ENCODE results near the gene PRRC2B. TPM values are rescaled to one million over a fixed set of nuclear protein-coding genes. Genes with fewer than 3 reads are reported as not detected.

Gene PRRC2B
- total and polyA plus RNA-seq, 2 of the 8 experiments (the other 6 are each of a cell fraction or from before 2014, with no cell fraction given), result 37.3 to 249 TPM

- TF ChIP-seq, protein P1, sequence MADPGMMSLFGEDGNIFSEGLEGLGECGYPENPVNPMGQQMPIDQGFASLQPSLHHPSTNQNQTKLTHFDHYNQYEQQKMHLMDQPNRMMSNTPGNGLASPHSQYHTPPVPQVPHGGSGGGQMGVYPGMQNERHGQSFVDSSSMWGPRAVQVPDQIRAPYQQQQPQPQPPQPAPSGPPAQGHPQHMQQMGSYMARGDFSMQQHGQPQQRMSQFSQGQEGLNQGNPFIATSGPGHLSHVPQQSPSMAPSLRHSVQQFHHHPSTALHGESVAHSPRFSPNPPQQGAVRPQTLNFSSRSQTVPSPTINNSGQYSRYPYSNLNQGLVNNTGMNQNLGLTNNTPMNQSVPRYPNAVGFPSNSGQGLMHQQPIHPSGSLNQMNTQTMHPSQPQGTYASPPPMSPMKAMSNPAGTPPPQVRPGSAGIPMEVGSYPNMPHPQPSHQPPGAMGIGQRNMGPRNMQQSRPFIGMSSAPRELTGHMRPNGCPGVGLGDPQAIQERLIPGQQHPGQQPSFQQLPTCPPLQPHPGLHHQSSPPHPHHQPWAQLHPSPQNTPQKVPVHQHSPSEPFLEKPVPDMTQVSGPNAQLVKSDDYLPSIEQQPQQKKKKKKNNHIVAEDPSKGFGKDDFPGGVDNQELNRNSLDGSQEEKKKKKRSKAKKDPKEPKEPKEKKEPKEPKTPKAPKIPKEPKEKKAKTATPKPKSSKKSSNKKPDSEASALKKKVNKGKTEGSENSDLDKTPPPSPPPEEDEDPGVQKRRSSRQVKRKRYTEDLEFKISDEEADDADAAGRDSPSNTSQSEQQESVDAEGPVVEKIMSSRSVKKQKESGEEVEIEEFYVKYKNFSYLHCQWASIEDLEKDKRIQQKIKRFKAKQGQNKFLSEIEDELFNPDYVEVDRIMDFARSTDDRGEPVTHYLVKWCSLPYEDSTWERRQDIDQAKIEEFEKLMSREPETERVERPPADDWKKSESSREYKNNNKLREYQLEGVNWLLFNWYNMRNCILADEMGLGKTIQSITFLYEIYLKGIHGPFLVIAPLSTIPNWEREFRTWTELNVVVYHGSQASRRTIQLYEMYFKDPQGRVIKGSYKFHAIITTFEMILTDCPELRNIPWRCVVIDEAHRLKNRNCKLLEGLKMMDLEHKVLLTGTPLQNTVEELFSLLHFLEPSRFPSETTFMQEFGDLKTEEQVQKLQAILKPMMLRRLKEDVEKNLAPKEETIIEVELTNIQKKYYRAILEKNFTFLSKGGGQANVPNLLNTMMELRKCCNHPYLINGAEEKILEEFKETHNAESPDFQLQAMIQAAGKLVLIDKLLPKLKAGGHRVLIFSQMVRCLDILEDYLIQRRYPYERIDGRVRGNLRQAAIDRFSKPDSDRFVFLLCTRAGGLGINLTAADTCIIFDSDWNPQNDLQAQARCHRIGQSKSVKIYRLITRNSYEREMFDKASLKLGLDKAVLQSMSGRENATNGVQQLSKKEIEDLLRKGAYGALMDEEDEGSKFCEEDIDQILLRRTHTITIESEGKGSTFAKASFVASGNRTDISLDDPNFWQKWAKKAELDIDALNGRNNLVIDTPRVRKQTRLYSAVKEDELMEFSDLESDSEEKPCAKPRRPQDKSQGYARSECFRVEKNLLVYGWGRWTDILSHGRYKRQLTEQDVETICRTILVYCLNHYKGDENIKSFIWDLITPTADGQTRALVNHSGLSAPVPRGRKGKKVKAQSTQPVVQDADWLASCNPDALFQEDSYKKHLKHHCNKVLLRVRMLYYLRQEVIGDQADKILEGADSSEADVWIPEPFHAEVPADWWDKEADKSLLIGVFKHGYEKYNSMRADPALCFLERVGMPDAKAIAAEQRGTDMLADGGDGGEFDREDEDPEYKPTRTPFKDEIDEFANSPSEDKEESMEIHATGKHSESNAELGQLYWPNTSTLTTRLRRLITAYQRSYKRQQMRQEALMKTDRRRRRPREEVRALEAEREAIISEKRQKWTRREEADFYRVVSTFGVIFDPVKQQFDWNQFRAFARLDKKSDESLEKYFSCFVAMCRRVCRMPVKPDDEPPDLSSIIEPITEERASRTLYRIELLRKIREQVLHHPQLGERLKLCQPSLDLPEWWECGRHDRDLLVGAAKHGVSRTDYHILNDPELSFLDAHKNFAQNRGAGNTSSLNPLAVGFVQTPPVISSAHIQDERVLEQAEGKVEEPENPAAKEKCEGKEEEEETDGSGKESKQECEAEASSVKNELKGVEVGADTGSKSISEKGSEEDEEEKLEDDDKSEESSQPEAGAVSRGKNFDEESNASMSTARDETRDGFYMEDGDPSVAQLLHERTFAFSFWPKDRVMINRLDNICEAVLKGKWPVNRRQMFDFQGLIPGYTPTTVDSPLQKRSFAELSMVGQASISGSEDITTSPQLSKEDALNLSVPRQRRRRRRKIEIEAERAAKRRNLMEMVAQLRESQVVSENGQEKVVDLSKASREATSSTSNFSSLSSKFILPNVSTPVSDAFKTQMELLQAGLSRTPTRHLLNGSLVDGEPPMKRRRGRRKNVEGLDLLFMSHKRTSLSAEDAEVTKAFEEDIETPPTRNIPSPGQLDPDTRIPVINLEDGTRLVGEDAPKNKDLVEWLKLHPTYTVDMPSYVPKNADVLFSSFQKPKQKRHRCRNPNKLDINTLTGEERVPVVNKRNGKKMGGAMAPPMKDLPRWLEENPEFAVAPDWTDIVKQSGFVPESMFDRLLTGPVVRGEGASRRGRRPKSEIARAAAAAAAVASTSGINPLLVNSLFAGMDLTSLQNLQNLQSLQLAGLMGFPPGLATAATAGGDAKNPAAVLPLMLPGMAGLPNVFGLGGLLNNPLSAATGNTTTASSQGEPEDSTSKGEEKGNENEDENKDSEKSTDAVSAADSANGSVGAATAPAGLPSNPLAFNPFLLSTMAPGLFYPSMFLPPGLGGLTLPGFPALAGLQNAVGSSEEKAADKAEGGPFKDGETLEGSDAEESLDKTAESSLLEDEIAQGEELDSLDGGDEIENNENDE (IDR thresholded peaks at IDR 0.05; ENCODE audit: insufficient replicate concordance, low read length), result no peak
- TF ChIP-seq SRF (IDR thresholded peaks at IDR 0.05; ENCODE audit: low read depth, low read length) (no peak), FOSL1 (IDR thresholded peaks at IDR 0.05; ENCODE audit: insufficient read depth, low read depth, low read length) (no peak), POLR2AphosphoS5 (IDR thresholded peaks at IDR 0.05; ENCODE audit: low read depth, low read length) (no peak), CBX5 (IDR thresholded peaks at IDR 0.05; ENCODE audit: low read depth, low read length) (no peak), TAF7 (optimal IDR thresholded peaks at IDR 0.05; ENCODE audit: borderline replicate concordance, low read depth, low read length) (no peak), SP2 (IDR thresholded peaks at IDR 0.05; ENCODE audit: low read length) (no peak), GTF2F1 (IDR thresholded peaks at IDR 0.05; ENCODE audit: borderline replicate concordance, low read depth, low read length) (no peak), EZH2 (IDR thresholded peaks at IDR 0.05; ENCODE audit: low read depth, low read length, severe bottlenecking) (no peak), TCF12 (IDR thresholded peaks at IDR 0.05; ENCODE audit: low read depth, low read length) (no peak), RNF2 (IDR thresholded peaks at IDR 0.05; ENCODE audit: borderline replicate concordance, low read depth, low read length, missing control alignments, poor library complexity, severe bottlenecking) (no peak)
These were observed 76.7 kb downstream of the PRRC2B start (continued) for GRCh38 chr9:131470581-131470991.

Measured in H1 (cell line).